ENCODE data around the gene S100PBP.
"Not testable (repeated sequence)": the region's sequence is repeated elsewhere in the genome, so short reads cannot be mapped to it uniquely, and the experiment has no call there.

S100PBP gene

GRCh38 chr1:32898958-32899357 lies 81.5 kb downstream of the S100PBP start:
- DNase-seq (ENCODE audit: low read depth in 1 of 2, low spot score in 1 of 2) = no peak

- no peak for DNase-seq (ENCODE audit: low read depth in 1 of 2, low spot score in 1 of 2)
Observed at GRCh38 chr1:32899586-32900296, 82.3 kb downstream of the S100PBP start.

- no peak for DNase-seq (ENCODE audit: low read depth in 1 of 2, low spot score in 1 of 2)
Observed at GRCh38 chr1:32900371-32900955, 83.0 kb downstream of the S100PBP start.

DNA sequence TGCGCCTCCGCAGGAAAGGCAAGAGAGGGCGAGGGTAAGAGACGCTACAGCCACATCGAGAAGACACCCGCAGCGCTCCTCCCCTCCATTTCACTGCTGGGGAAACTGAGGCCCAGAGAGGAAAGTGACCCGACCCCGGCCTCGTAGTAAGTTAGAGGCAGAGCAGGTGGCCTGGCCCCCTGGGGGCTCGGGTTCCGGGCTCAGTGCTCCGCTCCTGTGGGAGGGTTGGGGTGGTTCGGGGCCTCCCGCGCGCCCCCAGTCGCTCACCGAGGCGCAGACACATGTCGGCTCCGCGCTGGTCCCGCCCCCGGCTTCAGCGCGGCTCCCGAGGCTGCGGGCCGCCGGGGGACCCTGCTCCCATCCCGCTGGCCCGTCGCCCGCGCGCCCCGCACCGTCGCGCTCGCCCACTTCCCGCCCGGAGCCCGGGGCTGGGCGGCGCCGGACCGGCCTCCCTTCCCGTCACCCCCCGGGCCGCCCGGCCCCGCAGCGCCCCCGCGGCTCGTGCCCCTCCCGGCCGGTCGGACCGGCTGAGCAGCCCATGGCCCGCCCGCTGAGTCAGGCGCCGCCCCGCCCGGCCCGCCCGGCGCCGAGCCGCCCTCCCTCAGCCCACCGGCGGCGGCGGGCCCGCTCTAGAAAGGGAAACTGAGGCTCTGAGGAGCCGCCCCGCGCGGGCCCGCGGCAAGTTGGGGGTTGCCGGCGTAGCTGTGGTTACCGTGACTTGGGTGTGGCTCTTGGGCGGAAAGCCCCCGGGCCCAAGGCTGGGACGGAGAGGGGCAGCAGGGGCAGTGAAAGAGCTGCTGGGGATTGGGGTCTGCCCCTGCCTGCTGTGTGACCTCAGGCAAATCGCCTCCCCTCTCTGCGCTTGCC lies 83.7 kb downstream of the S100PBP start, which contains the start of gene TMEM54:
TMEM54 (minus strand) TSS at position 434 of the 867 bp plus-strand sequence; CDS start at position 283, 151 bp downstream.
- no peak for DNase-seq (ENCODE audit: low read depth in 1 of 2, low spot score in 1 of 2)

DNA sequence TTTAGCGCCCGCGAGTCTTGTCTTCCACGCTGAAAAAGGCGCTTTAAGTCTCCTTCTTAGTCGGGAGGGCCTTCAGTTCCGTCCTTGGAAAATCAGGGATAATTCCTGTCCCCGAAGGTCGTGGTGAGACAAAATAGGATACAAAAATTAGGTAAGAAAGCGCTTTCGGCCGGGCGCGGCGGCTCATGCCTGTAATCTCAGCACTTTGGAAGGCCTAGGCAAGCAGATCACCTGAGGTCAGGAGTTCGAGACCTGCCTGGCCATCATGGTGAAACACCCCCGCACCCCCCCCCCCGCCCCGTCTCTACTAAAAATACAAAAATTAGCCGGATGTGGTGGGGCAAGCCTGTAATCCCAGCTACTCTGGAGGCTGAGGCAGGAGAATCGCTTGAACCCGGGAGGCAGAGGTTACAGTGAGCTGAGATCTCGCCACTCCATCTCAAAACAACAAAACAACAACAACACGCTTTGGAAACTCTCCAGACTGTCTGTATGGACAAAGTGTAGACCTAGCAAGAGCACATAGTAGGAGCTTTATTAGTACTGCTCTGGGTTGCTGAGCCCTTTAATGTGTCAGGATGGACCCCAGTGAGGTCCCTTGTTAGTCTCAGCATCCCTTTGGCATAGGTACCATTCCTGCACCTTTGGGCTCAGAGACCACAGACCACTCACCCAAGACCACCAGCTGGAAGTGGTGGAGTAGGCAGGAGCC lies 84.5 kb downstream of the S100PBP start:
- no peak for DNase-seq (ENCODE audit: low read depth in 1 of 2, low spot score in 1 of 2)

- DNase-seq (ENCODE audit: low read depth in 1 of 2, low spot score in 1 of 2) = no peak
Observed at GRCh38 chr1:32902535-32902920, 85.1 kb downstream of the S100PBP start.

GRCh38 chr1:32903991-32904785 lies 86.7 kb downstream of the S100PBP start:
- no peak for DNase-seq (ENCODE audit: low read depth in 1 of 2, low spot score in 1 of 2)

GRCh38 chr1:32904797-32905196 lies 87.3 kb downstream of the S100PBP start:
- DNase-seq (ENCODE audit: low read depth in 1 of 2, low spot score in 1 of 2) = no peak

DNA sequence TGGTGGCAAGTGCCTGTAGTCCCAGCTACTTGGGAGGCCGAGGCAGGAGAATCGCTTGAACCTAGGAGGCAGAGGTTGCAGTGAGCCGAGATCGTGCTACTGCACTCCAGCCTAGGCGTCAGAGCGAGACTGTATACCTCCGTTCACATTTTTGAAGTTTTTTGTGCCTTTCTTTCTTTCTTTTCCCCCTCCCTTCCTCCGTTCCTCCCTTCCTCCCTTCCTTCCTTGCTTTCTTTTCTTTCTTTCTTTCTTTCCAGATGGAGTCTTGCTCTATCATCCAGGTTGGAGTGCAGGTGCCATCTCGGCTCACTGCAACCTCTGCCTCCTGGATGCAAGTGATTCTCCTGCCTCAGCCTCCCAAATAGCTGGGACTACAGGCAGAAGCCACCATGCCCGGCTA lies 88.1 kb downstream of the S100PBP start:
- not testable (repeated sequence) for DNase-seq (ENCODE audit: low read depth in 1 of 2, low spot score in 1 of 2)

DNA sequence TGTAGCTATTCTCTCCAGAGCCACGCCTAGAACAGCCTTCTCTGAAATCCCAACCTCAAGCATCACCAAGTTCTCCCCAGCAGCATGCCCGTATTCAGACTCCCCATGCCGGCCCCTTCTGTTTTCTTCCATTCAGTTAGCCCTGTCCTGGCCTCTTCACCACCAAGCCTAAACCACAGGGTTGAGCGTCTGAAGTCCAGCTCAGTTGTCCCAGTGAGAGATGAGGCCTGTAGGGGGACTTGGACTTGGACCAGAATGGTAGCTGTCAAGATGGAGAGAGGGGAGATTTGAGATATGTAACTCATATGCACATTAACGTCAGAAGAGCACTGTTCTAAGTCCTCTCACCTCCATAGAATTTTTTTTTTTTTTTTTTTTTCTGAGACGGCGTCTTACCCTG lies 89.2 kb downstream of the S100PBP start:
- no peak for DNase-seq (ENCODE audit: low read depth in 1 of 2, low spot score in 1 of 2)

DNA sequence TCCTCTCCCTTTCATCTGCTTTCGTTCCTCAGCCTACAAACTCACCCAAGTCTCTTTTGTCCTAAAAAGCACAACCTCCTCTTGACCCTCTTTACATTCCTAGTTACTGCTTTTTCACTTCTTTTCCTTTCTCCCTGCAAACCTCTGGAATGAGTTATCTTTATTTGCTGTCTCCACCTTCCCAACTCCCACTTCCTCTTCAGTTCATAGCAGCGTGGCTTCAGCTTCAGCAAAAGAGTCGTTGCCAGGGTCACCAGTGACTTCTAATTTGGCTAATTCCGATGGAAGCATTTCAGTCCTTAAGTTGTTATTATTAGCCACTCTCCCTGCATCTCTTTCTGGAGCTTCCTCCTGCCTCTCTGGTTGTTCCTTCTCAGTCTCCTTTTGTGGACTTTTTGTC lies 90.0 kb downstream of the S100PBP start:
- DNase-seq (ENCODE audit: low read depth in 1 of 2, low spot score in 1 of 2) = no peak

Measured in activated CD4-positive, alpha-beta T cell treated with anti-CD3 and anti-CD28 coated beads, Interleukin-2, amount 50 U/mL, for 24 hours (primary cell).